HG03442 (cell line): ENCODE results near the gene ANKHD1.

Source experiments
- ATAC-seq: cut with Tn5 transposase; IDR thresholded peaks from one replicate; pipeline ENCODE4 v1.9.1; 2021; ENCODE audit warnings: mild to moderate bottlenecking, moderate library complexity; ENCODE audit not compliant: unreplicated experiment

The ANKHD1 gene

DNA sequence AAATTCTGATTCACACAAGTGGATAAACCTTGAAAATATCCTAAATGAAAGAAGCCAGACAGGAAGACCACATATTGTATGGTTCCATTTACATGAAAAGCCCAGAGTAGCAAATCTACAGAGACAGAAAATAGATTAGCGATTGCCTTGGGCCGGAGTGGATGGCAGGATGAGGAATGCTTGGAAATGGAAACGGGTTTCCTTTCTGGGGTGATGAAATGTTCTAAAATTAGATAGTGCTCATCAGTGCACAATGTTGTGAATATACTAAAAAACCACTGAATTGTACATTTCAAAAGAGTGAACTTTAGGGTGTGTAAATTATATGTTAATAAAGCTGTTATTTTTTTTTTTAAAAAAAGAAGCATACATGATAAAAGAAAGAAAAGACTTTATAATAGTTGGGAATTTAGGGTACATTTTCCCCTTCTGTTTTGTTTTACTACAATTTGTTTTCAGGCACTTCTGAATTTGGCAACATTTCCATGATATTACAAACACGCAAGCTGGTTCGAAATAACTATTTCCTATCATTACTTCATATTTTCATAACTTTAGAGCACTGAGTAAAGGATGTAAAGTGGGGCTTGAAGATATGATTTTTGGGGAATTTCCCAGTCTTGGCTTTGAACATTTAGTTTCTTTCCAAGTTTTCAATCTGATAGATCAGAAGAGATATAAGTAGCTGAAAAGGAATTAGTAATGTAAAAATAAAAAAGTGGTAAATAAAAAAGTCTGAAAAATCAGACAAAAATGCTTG is 186.9 kb downstream of the ANKHD1 start:
- no peak for ATAC-seq
